Immature natural killer cell (primary cell): Measurements from ENCODE around the gene ALDH18A1. TPM values are rescaled to one million over a fixed set of nuclear protein-coding genes. Genes with fewer than 3 reads are reported as not detected.

Experiments used
- DNase-seq, 3 donors: peaks; one replicate each; pipeline ENCODE4 v3.0.0; 2022; ENCODE audit warnings: mixed read lengths in 1 of 3
- H3K27ac Mint-ChIP-seq, 6 donors: one replicate each; pipeline ENCODE4 v1.8.0; 2020; ENCODE audit warnings: mixed read lengths in 6 of 6, mild to moderate bottlenecking in 5 of 6, inconsistent platforms in 4 of 6, moderate library complexity in 3 of 6
- H3K27me3 Mint-ChIP-seq, 3 donors: one replicate each; pipeline ENCODE4 v1.8.0; 2020 to 2021; ENCODE audit warnings: low read depth in 3 of 3, mild to moderate bottlenecking in 3 of 3, mixed read lengths in 3 of 3, moderate library complexity in 3 of 3, inconsistent platforms in 1 of 3
- H3K36me3 Mint-ChIP-seq, 3 donors: one replicate each; pipeline ENCODE4 v1.8.0; 2020; ENCODE audit warnings: mixed read lengths in 3 of 3, inconsistent platforms in 2 of 3, mild to moderate bottlenecking in 2 of 3
- H3K4me1 Mint-ChIP-seq, 2 donors: one replicate each; pipeline ENCODE4 v1.8.0; 2020; ENCODE audit warnings: inconsistent platforms in 2 of 2, mild to moderate bottlenecking in 2 of 2, mixed read lengths in 2 of 2, moderate library complexity in 1 of 2
- H3K4me3 Mint-ChIP-seq, 5 donors: one replicate each; pipeline ENCODE4 v1.8.0; 2020; ENCODE audit warnings: mild to moderate bottlenecking in 5 of 5, mixed read lengths in 5 of 5, inconsistent platforms in 3 of 5, moderate library complexity in 3 of 5
- H3K9me3 Mint-ChIP-seq, 6 donors: one replicate each; pipeline ENCODE4 v1.8.0; 2020; ENCODE audit warnings: mild to moderate bottlenecking in 6 of 6, mixed read lengths in 6 of 6, inconsistent platforms in 4 of 6, moderate library complexity in 3 of 6
- polyA plus RNA-seq, 3 donors: library from polyadenylated mRNA; unstranded; fragments of 300-500 nt; fragmentation: Illumina TruSeq; gene quantifications; one replicate each; pipeline ENCODE4 v1.2.3, GENCODE V29; 2021

Gene ALDH18A1
- polyA plus RNA-seq, 3 donors from 2014 or later = 49.6 to 55.7 (median 50.8) TPM

GRCh38 chr10:95664543-95664942 is 8.0 kb upstream of the ALDH18A1 start:
- no peak overlapping the region for H3K27ac Mint-ChIP-seq
- no peaks in the 10 kb centered on the region for H3K4me1 Mint-ChIP-seq
- H3K27me3 Mint-ChIP-seq = no peaks in the 10 kb centered on the region
- H3K36me3 Mint-ChIP-seq = peaks cover 5 to 16% (median 15%) of the 10 kb centered on the region in 3 donors
- H3K4me3 Mint-ChIP-seq = no peak overlapping the region
- no peak for DNase-seq
- no peaks in the 10 kb centered on the region for H3K9me3 Mint-ChIP-seq

- Mint-ChIP-seq H3K4me3 (no peak overlapping the region), H3K27me3 (no peaks in the 10 kb centered on the region), H3K27ac (no peak overlapping the region), H3K36me3 (peaks cover 2 to 10% (median 8%) of the 10 kb centered on the region in 3 donors), H3K9me3 (no peaks in the 10 kb centered on the region), H3K4me1 (no peaks in the 10 kb centered on the region)
- DNase-seq = no peak
These were observed 7.0 kb upstream of the ALDH18A1 start for GRCh38 chr10:95663496-95663895.

- H3K4me3 Mint-ChIP-seq = no peak overlapping the region
- no peaks in the 10 kb centered on the region for H3K9me3 Mint-ChIP-seq
- peaks cover 0 to 8% (median 0%) of the 10 kb centered on the region in 3 donors for H3K36me3 Mint-ChIP-seq
- DNase-seq = no peak
- peak overlapping the region in 1 of 6 donors; percentile 12 for H3K27ac Mint-ChIP-seq
- no peaks in the 10 kb centered on the region for H3K27me3 Mint-ChIP-seq
- peaks cover 3 to 6% of the 10 kb centered on the region in 2 donors for H3K4me1 Mint-ChIP-seq
These were observed 5.3 kb upstream of the ALDH18A1 start for GRCh38 chr10:95661818-95662217.

GRCh38 chr10:95660283-95660682 is 3.8 kb upstream of the ALDH18A1 start:
- Mint-ChIP-seq H3K36me3 (peaks cover 0 to 8% (median 0%) of the 10 kb centered on the region in 3 donors), H3K4me1 (peaks cover 16% of the 10 kb centered on the region in 2 donors), H3K27ac (no peak overlapping the region), H3K9me3 (no peaks in the 10 kb centered on the region), H3K4me3 (no peak overlapping the region), H3K27me3 (peaks cover 0 to 6% (median 2%) of the 10 kb centered on the region in 3 donors)
- no peak for DNase-seq

GRCh38 chr10:95657250-95657649 is 739 bp upstream of the ALDH18A1 start:
- Mint-ChIP-seq H3K36me3 (peaks cover 6 to 13% (median 7%) of the 10 kb centered on the region in 3 donors), H3K4me3 (peak overlapping the region; percentile 96 to 100 (median 97)), H3K4me1 (peaks cover 19 to 32% of the 10 kb centered on the region in 2 donors), H3K27ac (peak overlapping the region in 2 of 6 donors; percentile 91 to 92), H3K27me3 (peaks cover 0 to 6% (median 2%) of the 10 kb centered on the region in 3 donors), H3K9me3 (no peaks in the 10 kb centered on the region)
- no peak for DNase-seq

- peak; percentile 2 to 16 (median 9) for DNase-seq
- Mint-ChIP-seq H3K9me3 (no peaks in the 10 kb centered on the region), H3K4me3 (peak overlapping the region; percentile 96 to 100 (median 97)), H3K27ac (peak overlapping the region in 5 of 6 donors; percentile 60 to 91 (median 79)), H3K36me3 (peaks cover 19 to 27% (median 20%) of the 10 kb centered on the region in 3 donors), H3K27me3 (peaks cover 0 to 6% (median 2%) of the 10 kb centered on the region in 3 donors), H3K4me1 (peaks cover 19 to 37% of the 10 kb centered on the region in 2 donors)
These were observed 780 bp downstream of the ALDH18A1 start for GRCh38 chr10:95655571-95656290.

GRCh38 chr10:95653895-95654294 is 2.6 kb downstream of the ALDH18A1 start:
- Mint-ChIP-seq H3K9me3 (no peaks in the 10 kb centered on the region), H3K27ac (no peak overlapping the region), H3K4me1 (peaks cover 19 to 37% of the 10 kb centered on the region in 2 donors), H3K36me3 (peaks cover 30 to 31% (median 30%) of the 10 kb centered on the region in 3 donors), H3K4me3 (no peak overlapping the region), H3K27me3 (peaks cover 0 to 6% (median 2%) of the 10 kb centered on the region in 3 donors)
- no peak for DNase-seq

GRCh38 chr10:95651346-95652060 is 5.0 kb downstream of the ALDH18A1 start:
- peaks cover 36 to 51% (median 40%) of the 10 kb centered on the region in 3 donors for H3K36me3 Mint-ChIP-seq
- H3K9me3 Mint-ChIP-seq = no peaks in the 10 kb centered on the region
- no peak overlapping the region for H3K4me3 Mint-ChIP-seq
- DNase-seq = no peak
- peaks cover 10 to 31% of the 10 kb centered on the region in 2 donors for H3K4me1 Mint-ChIP-seq
- H3K27me3 Mint-ChIP-seq = peaks cover 0 to 5% (median under 1%) of the 10 kb centered on the region in 3 donors
- no peak overlapping the region for H3K27ac Mint-ChIP-seq

GRCh38 chr10:95650232-95650631 is 6.3 kb downstream of the ALDH18A1 start:
- Mint-ChIP-seq H3K4me3 (no peak overlapping the region), H3K4me1 (peaks cover 3 to 20% of the 10 kb centered on the region in 2 donors), H3K27me3 (no peaks in the 10 kb centered on the region), H3K9me3 (no peaks in the 10 kb centered on the region), H3K36me3 (peaks cover 36 to 60% (median 46%) of the 10 kb centered on the region in 3 donors), H3K27ac (no peak overlapping the region)
- no peak for DNase-seq

- H3K4me3 Mint-ChIP-seq = no peak overlapping the region
- H3K9me3 Mint-ChIP-seq = no peaks in the 10 kb centered on the region
- no peaks in the 10 kb centered on the region for H3K27me3 Mint-ChIP-seq
- peaks cover 30 to 70% (median 43%) of the 10 kb centered on the region in 3 donors for H3K36me3 Mint-ChIP-seq
- no peak for DNase-seq
- H3K27ac Mint-ChIP-seq = no peak overlapping the region
- peaks cover 0 to 5% of the 10 kb centered on the region in 2 donors for H3K4me1 Mint-ChIP-seq
These were observed 8.4 kb downstream of the ALDH18A1 start for GRCh38 chr10:95648138-95648537.

- H3K4me1 Mint-ChIP-seq = peaks cover 0 to under 1% of the 10 kb centered on the region in 2 donors
- H3K36me3 Mint-ChIP-seq = peaks cover 24 to 69% (median 40%) of the 10 kb centered on the region in 3 donors
- H3K27me3 Mint-ChIP-seq = no peaks in the 10 kb centered on the region
- H3K27ac Mint-ChIP-seq = no peak overlapping the region
- H3K9me3 Mint-ChIP-seq = no peaks in the 10 kb centered on the region
- DNase-seq = no peak
- H3K4me3 Mint-ChIP-seq = no peak overlapping the region
These were observed 10.4 kb downstream of the ALDH18A1 start for GRCh38 chr10:95646160-95646559.

GRCh38 chr10:95644901-95645300 is 11.6 kb downstream of the ALDH18A1 start:
- H3K27me3 Mint-ChIP-seq = no peaks in the 10 kb centered on the region
- H3K4me1 Mint-ChIP-seq = no peaks in the 10 kb centered on the region
- peaks cover 27 to 66% (median 39%) of the 10 kb centered on the region in 3 donors for H3K36me3 Mint-ChIP-seq

GRCh38 chr10:95640891-95641315 is 15.6 kb downstream of the ALDH18A1 start:
- H3K27me3 Mint-ChIP-seq = no peaks in the 10 kb centered on the region
- no peak for DNase-seq
- H3K9me3 Mint-ChIP-seq = no peaks in the 10 kb centered on the region
- H3K4me1 Mint-ChIP-seq = no peaks in the 10 kb centered on the region
- H3K4me3 Mint-ChIP-seq = no peak overlapping the region
- no peak overlapping the region for H3K27ac Mint-ChIP-seq
- H3K36me3 Mint-ChIP-seq = peaks cover 25 to 57% (median 33%) of the 10 kb centered on the region in 3 donors

More at GRCh38 chr10:95644901-95645300, 11.6 kb downstream of the ALDH18A1 start:
- Mint-ChIP-seq H3K9me3 (no peaks in the 10 kb centered on the region), H3K27ac (no peak overlapping the region), H3K4me3 (no peak overlapping the region)
- DNase-seq = no peak

GRCh38 chr10:95637911-95638310 is 18.6 kb downstream of the ALDH18A1 start:
- H3K36me3 Mint-ChIP-seq = peaks cover 43 to 61% (median 46%) of the 10 kb centered on the region in 3 donors
- H3K4me3 Mint-ChIP-seq = no peak overlapping the region
- H3K9me3 Mint-ChIP-seq = no peaks in the 10 kb centered on the region
- no peak for DNase-seq
- no peak overlapping the region for H3K27ac Mint-ChIP-seq
- H3K4me1 Mint-ChIP-seq = no peaks in the 10 kb centered on the region
- peaks cover 0 to 2% (median 0%) of the 10 kb centered on the region in 3 donors for H3K27me3 Mint-ChIP-seq
